ENCODE data around the gene LDLRAD4. TPM values are rescaled to one million over a fixed set of nuclear protein-coding genes. Genes with fewer than 3 reads are reported as not detected.

The LDLRAD4 gene
- total RNA-seq, 2 experiments from 2014 or later: 37.3 to 38.5 TPM

- H3K4me3 Mint-ChIP-seq: no peak overlapping the region
- intact Hi-C loops (cut with micrococcal nuclease): no loop called here
- DNase-seq: no peak
Observed at GRCh38 chr18:13229001-13229671, 10.6 kb downstream of the LDLRAD4 start.

GRCh38 chr18:13231151-13231550 lies 12.6 kb downstream of the LDLRAD4 start:
- no peak overlapping the region for H3K27ac Mint-ChIP-seq
- H3K9me3 Mint-ChIP-seq: no peaks in the 10 kb centered on the region
- H3K4me3 Mint-ChIP-seq: no peak overlapping the region
- POLR2A ChIA-PET: no interaction called here
- no peaks in the 10 kb centered on the region for H3K4me1 Mint-ChIP-seq (ENCODE audit: low read depth)
- peaks cover 2% of the 10 kb centered on the region for H3K36me3 Mint-ChIP-seq (ENCODE audit: low read depth)
- H3K27me3 Mint-ChIP-seq: no peaks in the 10 kb centered on the region
- CTCF ChIA-PET: interaction anchor here (1.8 kb wide), 1 partner anchor 17 kb away, joined by 4 read pairs; no protein-coding TSS in a partner anchor
- TF ChIP-seq CTCF (IDR thresholded peaks at IDR 0.05): no peak
- intact Hi-C loops (cut with micrococcal nuclease): no loop called here
- DNase-seq (no peak), ATAC-seq (no peak)

More at GRCh38 chr18:13229001-13229671, 10.6 kb downstream of the LDLRAD4 start:
- ChIA-PET CTCF (interaction anchor here (0.9 kb wide), 1 partner anchor 13 kb away, joined by 3 read pairs; no protein-coding TSS in a partner anchor), POLR2A (interaction anchor here (0.7 kb wide), 1 partner anchor 10 kb away, joined by 5 read pairs; the partner anchor contains the start of gene LDLRAD4)
- H3K27me3 Mint-ChIP-seq: no peaks in the 10 kb centered on the region
- peaks cover 2% of the 10 kb centered on the region for H3K36me3 Mint-ChIP-seq (ENCODE audit: low read depth)
- no peaks in the 10 kb centered on the region for H3K4me1 Mint-ChIP-seq (ENCODE audit: low read depth)
- ATAC-seq: no peak
- no peaks in the 10 kb centered on the region for H3K9me3 Mint-ChIP-seq
- no peak overlapping the region for H3K27ac Mint-ChIP-seq
- no peak for TF ChIP-seq CTCF (IDR thresholded peaks at IDR 0.05)

- Mint-ChIP-seq H3K36me3 (ENCODE audit: low read depth) (peaks cover 2% of the 10 kb centered on the region), H3K4me1 (ENCODE audit: low read depth) (no peaks in the 10 kb centered on the region), H3K27me3 (no peaks in the 10 kb centered on the region), H3K9me3 (no peaks in the 10 kb centered on the region), H3K4me3 (no peak overlapping the region), H3K27ac (no peak overlapping the region)
- DNase-seq (no peak), ATAC-seq (no peak)
- POLR2A ChIA-PET: interaction anchor here (0.6 to 1.0 kb wide), 3 partner anchors 10 to 495 kb away, joined by 3 read pairs; no protein-coding TSS in a partner anchor
- CTCF ChIA-PET: interaction anchor here (1.8 kb wide), 1 partner anchor 16 kb away, joined by 4 read pairs; no protein-coding TSS in a partner anchor
- no peak for TF ChIP-seq CTCF (IDR thresholded peaks at IDR 0.05)
- intact Hi-C loops (cut with micrococcal nuclease): no loop called here
Observed at GRCh38 chr18:13232086-13232917, 13.7 kb downstream of the LDLRAD4 start.

GRCh38 chr18:13232971-13233786 lies 14.6 kb downstream of the LDLRAD4 start:
- Mint-ChIP-seq H3K27me3 (no peaks in the 10 kb centered on the region), H3K4me1 (ENCODE audit: low read depth) (no peaks in the 10 kb centered on the region), H3K27ac (no peak overlapping the region), H3K4me3 (no peak overlapping the region), H3K36me3 (ENCODE audit: low read depth) (no peaks in the 10 kb centered on the region), H3K9me3 (no peaks in the 10 kb centered on the region)
- DNase-seq (no peak), ATAC-seq (no peak)
- POLR2A ChIA-PET: interaction anchor here (1.0 kb wide), 1 partner anchor 45 kb away, joined by 3 read pairs; no protein-coding TSS in a partner anchor
- TF ChIP-seq CTCF (IDR thresholded peaks at IDR 0.05): no peak
- intact Hi-C loops (cut with micrococcal nuclease): no loop called here
- CTCF ChIA-PET: no interaction called here
